GM21619 (cell line): ENCODE data around the gene TTLL5.
A peak's percentile ranks its signal among the peaks of the same experiment; 100 is the strongest.

Experiments used
- ATAC-seq: cut with Tn5 transposase; IDR thresholded peaks from one replicate; pipeline ENCODE4 v1.9.1; 2021; ENCODE audit not compliant: unreplicated experiment

TTLL5 gene

DNA sequence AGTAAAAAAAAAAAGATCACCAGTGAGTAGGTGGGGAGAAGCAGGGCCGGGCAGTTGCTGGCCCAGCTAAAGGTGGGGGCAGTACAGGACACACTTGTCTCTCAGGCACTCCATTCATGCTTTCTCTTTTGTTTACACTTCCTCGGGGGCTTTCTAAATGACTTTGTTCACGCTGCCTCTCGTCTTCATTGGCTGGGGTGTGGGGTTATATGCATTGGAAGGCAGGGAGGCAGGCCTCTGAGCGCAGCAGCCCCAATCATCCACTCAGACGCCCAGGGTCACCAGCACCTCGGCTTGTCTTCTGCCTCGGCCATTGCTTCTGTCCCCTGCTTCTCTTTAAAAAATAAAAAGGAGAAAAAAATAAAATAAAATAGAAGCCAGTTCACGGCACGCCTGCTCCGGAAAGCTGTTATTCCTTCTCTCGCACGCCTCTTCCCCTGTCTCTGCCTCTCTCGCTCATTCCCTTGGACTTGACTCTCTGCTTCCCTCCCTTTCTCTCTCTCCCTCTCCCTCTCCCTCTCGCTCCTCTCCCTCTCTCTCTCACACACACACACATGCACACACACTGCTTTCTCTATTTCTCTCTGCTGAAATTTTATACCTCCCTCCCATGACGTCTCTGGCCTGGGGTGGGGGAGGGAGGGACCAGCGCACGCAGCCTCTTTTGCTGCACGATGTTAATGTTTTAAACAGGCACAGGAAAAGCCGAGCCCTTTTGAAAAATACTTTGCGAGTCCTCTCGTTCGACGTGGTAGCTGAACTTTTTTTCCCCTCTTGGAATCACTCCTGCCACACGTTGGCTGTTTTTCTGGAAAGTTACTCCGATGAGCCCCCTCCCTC lies 320.6 kb downstream of the TTLL5 start, which contains the start of gene TGFB3:
Gene TGFB3, minus strand, starts transcription at position 570 of the 840 bp plus-strand sequence. CDS start 1,102 bp downstream, outside the sequence.
- peak; percentile 44 for ATAC-seq

DNA sequence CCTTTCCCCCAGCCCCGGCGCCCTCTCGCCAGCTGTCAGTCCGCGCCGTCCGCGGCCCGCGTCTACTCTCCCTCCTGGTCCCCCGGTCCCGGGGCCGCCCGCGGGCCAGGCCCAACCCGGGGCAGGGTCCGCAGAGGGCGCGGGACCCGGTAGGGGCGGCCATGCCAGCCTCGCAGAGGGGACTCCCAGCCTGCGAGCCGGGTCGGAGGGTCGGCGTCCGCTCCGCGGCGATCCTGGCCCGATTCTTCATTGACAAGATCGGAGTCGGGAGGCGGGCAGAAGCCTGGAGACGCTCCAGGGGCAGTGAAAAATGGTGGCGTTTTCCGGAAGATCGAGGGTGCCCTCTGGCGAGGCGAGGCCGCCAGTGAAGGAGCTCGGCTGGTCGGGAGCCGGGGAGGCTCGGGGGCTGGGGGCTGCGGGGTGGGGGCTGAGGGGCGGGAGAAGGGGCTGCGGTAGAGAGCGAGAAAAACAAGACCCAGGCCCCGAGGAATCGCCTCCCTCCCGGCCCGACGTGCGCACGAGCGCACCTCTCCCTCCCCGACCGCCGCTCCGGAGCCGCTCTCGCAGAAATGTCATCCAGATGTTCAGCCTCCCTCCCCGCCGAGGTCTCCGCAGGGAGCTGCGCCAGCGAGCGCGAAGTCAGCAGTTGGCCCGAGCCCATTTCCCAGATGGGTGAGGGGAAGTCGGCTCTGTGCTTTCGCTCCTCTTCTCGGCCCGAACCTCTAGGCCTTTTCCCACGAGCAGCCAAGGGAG lies 321.4 kb downstream of the TTLL5 start:
- ATAC-seq: peak; percentile 43

DNA sequence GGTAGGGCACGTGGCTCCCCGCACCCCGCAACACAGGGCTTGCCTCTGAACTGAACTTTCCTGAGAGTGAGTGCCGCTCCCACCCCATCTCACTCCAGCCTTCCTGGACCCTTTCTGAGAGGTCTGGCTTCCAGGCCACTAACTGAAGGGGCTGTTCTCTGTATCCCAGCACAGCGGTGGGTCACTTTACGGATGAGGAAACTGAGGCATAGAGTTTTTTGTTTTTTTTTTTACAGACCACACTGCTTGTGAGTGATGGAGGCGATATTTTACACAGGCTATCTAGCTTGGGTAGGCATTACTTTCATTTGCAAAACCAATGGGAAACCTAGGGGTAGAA lies 321.9 kb downstream of the TTLL5 start:
- ATAC-seq: no peak

DNA sequence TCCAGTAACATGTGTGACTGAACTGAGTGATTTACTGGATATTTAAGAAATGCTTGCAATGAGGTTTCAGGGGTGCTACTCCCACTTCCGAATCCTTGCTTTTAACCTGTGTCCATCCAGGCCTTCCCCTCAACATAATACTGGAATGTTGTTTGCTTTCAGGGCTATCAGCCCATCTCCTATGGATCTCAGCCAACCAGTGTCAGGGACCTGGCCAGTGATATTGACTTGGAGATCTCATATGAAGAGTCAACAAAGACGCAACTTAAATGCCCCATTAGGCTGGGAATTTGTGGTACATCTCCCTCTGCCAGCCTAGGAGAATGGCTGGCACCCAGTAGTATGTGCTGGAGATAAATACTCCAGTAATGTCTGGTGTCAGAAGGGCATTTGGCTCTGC lies 323.6 kb downstream of the TTLL5 start:
- ATAC-seq: no peak

DNA sequence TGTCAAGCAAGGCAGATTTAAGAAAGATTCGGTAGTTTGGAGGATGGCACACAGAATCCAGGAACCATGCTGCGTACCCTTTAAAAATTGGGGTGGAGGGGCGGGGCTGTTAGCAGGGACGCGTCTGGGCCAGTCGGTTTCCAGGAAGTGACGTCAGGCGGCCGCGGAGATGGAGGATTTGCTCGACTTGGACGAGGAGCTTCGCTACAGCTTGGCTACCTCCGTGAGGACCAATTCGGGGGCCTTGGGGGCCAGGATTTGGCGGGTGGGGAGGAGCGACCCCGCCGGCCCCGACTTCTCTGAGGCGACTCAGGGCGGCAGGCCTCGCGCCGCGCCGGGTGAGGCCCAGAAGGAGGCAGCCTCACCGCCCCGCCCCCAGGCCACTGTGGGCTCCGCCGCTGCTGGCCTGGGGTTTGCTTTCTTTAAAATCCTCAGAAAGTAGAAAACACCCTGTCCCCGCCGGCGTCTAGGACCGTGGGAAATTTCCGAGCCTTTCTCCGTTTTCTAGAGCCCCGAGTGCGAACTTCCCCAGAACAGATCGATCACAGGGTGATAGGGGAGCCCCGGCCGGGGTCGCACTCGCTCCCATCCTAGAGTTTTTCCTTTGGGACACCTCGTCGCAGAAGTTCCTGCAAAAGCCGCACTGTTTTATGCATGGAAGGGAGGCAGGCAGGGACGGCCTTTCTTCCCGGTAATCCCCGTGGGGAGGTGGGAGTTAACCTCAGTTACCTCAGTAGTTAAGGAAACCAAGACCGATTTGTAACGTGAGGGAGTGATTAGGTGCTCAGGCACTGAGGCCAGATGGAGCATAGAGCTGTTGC lies 324.8 kb downstream of the TTLL5 start, which contains the start of gene IFT43:
Gene IFT43, plus strand, starts transcription at position 146 of the 821 bp plus-strand sequence. Its CDS starts 24 bp downstream, at position 170.
- ATAC-seq: peak; percentile 52

DNA sequence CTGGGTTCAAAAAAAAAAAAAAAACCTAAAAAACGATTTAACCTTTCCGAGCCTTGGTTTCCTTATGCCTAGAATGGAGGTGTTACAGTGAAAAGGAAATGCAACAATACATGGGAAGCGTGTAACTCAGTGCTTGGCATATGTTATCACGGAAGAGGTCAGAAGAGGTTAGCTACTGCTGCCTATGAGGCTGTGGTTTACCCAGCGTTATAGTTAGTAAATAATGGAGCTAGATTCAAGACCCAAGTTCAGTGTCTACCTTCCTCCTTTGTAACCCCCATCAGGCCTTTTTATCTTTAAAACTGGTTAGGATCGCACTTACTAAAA lies 325.4 kb downstream of the TTLL5 start:
- no peak for ATAC-seq

DNA sequence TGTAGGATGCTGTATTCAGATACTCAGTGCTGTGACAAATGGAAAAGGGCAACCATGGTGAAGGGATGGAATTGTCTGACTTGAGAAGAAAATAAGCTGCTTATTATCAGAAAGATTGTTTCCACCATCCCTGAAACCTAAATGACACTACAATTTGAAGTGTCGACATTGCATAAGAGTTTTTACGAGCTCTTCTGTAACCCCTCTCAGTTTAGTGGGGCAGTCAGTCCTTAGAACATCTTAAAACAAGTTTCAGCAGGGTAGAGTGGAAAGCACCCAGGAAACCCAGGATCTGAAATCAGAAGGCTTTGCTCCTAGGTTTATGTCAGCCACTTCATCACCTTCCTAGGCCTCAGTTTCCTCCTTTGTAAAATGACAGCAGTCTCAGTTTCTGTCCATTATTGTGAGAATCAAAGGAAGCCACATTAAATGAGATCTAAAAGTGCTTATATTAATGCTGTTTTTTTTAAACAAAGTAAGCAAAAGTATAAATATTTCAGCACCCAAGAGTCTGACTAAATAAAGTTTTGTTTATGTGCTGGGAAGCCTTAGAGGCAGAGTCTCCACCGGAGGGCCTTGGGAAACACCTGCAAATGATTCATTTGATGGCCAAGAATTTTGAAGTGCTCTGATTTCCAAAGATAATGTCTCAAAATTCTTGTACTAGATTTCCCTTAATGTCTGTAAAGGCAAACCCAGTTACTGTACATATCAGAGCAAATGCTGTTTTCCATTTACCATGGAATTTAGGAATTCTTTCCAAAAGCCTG lies 326.3 kb downstream of the TTLL5 start:
- ATAC-seq: no peak

DNA sequence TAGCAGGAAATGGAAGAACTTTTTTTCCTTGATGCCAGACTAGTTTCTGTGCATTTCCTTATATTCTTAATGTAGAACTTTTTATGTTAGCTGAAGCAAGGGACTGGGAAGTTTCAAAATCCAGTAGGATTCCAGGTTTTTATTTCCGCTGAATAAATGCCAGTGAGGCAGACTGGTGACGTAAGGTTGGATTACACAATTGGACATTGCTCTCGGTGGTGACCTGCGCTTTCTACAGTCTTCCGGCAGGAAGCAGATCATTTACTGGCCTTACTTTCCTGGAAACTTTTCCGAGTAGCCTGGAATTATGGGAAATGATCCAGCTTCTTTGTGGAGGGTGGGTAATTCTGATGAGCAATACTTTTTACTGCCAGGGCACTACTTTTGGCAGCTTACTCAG lies 328.1 kb downstream of the TTLL5 start:
- ATAC-seq: no peak

DNA sequence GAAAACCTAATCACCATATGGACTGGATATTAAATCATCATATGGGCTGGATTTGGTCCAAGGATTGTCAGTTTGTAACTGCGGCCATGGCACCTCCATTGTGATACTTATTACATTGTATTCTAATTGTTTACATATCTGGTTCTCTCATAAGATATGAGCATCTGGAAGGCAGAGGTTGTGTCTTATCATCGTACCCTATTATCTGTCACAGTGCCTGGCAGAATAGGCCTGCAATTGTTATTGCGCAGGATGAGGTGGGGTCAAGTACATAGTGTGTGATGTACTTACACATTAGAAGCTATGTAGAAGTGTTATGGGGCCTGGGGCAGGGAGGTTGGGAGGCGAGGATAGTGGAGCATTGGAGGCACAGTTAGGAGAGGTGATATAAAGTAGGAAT lies 329.3 kb downstream of the TTLL5 start:
- no peak for ATAC-seq

DNA sequence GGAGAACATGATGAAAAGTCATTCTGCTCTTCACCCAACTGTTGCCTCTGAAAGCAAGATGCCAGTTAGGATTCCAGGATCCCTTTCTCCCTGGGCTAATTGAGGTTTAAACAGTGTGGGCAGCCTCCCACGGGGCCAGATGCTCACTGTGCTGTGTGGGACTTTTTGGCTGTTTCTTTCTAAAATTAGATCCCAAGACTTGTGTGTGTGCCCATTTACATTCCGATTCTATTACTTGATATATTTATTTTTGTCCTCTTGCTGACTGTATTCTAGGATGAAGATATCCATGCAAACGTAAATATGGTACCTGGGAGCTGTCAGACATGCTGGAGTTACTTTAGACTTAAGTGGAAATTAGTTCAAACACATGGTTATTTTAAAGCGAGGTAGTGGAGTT lies 330.7 kb downstream of the TTLL5 start:
- ATAC-seq: no peak

DNA sequence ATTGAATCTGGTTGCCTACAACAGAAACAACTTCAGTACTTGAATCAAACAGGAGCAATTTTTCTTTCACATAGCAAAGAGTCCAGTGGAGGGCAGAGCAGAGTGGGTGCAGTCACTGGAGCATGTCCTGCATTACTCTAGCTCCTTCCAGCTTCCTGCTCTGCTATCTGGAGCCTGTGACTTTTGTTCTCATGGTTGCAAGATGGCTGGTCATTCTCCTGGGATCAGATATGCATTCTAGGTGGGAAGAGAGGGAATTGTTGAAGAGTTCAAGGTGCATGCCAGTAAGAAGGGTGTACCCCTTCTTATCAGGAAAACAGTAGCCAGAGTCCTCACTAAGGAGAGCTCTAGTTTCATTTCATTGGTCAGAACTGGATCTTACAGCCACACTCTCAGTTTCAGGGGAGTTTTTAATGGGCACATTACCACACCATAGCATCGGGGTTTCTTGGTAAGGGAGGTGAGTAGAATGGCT lies 332.6 kb downstream of the TTLL5 start:
- peak; percentile 77 for ATAC-seq

DNA sequence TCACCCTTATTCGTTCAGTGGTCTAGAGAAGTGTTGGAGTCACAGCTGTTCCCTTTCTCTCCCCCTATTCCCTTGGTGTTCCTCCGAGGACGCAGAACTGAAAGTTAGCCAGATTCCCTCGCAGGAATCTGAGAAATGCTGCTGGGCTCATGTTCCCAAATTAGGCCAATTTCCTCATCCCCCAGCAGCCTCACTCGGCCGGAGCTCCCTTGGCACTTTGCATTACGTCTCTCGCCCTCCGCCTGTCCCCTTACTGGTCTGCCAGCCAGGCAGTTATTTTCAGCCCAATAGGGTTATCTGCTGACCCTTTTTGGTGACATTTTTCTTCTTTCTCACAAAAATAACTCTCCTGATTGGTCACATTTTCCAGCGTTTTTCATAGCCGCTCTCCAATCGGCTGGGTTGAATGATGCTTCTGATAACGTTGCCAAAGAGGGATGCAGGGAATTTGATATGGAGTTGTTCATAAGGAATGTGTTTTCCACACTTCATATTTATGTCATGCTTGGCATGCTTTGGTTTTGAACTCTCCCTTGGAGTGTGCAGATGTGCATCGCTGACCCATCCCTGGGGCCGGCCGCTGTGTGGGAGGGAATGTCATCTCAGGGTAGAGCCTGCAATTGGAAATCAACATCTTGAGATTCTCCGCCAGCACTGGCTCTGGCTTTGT lies 334.5 kb downstream of the TTLL5 start:
- ATAC-seq: no peak

DNA sequence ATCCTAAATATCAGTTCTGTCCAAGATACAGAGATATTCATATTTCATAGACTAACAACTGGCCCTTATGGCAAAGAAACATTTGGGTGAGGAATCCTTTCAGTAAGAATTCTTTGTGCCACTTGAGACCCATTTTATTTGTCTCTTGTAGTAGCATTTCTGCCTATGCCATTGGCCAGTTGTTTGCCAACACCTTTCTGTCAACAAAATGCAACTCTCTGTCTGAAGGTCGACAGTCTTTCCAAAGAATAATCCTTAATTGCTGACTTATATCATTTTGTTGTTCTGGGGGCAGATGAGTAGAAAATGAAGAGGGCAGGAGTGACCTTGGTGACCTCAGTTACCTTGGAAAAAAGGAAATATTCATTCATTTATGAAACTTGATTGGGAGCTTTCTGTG lies 335.4 kb downstream of the TTLL5 start:
- ATAC-seq: no peak

DNA sequence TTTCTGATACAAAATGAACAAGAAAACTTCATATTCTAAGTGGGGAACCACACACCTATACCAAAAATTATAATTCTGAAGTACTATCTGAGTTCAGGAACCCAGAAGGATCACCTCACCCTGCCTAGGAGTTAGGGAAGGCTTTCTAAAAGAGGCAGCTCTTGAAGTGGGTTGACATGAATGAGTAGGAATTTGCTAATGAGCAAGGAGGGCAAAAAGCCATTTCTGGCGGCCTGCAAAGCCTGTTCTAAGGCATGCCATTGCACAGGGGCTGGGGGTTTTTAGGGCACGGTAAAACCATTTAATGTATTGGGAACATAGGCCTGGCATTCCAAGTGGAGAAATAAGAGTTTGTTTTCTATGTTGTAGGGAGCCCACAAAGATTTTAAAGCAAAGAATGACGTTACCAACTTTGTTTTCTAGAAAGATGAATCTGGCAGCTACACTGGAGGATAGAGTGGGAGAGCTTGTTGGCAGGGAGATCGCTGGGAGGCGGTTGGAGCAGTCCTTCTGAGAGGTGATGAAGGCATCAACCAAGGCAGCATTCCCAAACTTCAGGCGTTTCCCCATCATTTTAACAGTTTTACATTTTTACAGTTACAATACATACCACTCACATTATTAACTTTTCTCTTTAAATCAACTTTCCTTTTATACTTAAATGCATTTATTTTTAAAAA lies 338.6 kb downstream of the TTLL5 start:
- ATAC-seq: no peak

DNA sequence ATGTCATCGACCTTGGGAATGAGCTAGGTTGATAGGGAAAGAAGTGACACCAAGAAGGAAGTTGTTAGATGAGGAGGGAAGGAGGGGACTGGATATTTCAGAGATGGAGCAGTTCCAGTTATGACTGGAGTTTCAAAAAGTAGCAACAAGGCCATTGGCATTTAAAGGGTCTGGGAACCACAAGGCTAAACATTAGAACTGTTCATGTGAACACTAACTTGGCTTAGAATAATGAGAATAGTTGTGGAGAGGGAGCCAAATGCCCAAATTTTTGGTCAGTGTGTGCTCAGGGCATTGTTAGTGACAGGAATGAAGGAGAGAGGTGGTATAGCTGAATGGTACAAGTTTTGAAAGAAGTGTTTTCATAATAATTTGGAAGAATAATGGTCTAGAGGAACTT lies 341.3 kb downstream of the TTLL5 start:
- ATAC-seq: no peak
